ENCODE data around the gene LTBP3.

- TF ChIP-seq KAT7 (CRISPR knock-in tag; IDR thresholded peaks at IDR 0.05; ENCODE audit: borderline replicate concordance) (no peak), POLR2B (IDR thresholded peaks at IDR 0.05; ENCODE audit: low read depth, partially characterized antibody) (no peak), CTCF (IDR thresholded peaks at IDR 0.05 in 2 of 3, conservative IDR thresholded peaks at IDR 0.05 in 1 of 3; ENCODE audit: insufficient read depth in 2 of 3, low read depth in 1 of 3, low read length in 3 of 3) (no peak), MED1 (CRISPR knock-in tag; IDR thresholded peaks at IDR 0.05; ENCODE audit: borderline replicate concordance) (no peak), SNAPC5 (CRISPR knock-in tag; IDR thresholded peaks at IDR 0.05) (no peak), CBX8 (IDR thresholded peaks at IDR 0.05; ENCODE audit: borderline replicate concordance, extremely low read depth, low read depth, low read length, poor library complexity, severe bottlenecking) (no peak), SP1 (CRISPR knock-in tag; IDR thresholded peaks at IDR 0.05) (no peak), GMEB1 (CRISPR knock-in tag; IDR thresholded peaks at IDR 0.05) (no peak), TFAM (CRISPR knock-in tag; conservative IDR thresholded peaks at IDR 0.05) (no peak)
- TF ChIP-seq, protein P1, sequence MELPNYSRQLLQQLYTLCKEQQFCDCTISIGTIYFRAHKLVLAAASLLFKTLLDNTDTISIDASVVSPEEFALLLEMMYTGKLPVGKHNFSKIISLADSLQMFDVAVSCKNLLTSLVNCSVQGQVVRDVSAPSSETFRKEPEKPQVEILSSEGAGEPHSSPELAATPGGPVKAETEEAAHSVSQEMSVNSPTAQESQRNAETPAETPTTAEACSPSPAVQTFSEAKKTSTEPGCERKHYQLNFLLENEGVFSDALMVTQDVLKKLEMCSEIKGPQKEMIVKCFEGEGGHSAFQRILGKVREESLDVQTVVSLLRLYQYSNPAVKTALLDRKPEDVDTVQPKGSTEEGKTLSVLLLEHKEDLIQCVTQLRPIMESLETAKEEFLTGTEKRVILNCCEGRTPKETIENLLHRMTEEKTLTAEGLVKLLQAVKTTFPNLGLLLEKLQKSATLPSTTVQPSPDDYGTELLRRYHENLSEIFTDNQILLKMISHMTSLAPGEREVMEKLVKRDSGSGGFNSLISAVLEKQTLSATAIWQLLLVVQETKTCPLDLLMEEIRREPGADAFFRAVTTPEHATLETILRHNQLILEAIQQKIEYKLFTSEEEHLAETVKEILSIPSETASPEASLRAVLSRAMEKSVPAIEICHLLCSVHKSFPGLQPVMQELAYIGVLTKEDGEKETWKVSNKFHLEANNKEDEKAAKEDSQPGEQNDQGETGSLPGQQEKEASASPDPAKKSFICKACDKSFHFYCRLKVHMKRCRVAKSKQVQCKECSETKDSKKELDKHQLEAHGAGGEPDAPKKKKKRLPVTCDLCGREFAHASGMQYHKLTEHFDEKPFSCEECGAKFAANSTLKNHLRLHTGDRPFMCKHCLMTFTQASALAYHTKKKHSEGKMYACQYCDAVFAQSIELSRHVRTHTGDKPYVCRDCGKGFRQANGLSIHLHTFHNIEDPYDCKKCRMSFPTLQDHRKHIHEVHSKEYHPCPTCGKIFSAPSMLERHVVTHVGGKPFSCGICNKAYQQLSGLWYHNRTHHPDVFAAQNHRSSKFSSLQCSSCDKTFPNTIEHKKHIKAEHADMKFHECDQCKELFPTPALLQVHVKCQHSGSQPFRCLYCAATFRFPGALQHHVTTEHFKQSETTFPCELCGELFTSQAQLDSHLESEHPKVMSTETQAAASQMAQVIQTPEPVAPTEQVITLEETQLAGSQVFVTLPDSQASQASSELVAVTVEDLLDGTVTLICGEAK (IDR thresholded peaks at IDR 0.05), result no peak
- TF ChIP-seq, protein P1 (CRISPR knock-in tag; IDR thresholded peaks at IDR 0.05), result no peak
These were observed 68.3 kb downstream of the LTBP3 start for GRCh38 chr11:65489706-65490320.
